Karpas-422 (cell line): ENCODE results near the gene PUS3. TPM values are rescaled to one million over a fixed set of nuclear protein-coding genes. Genes with fewer than 3 reads are reported as not detected.

Source experiments
- DNase-seq: peaks from one replicate; pipeline ENCODE4 v3.0.0-alpha.2; 2015
- H2AFZ ChIP-seq: fragments of 200-600 bp; sonication (generic); 2 replicates; pipeline ENCODE4 v1.6.1; 2014; ENCODE audit warnings: antibody characterized with exemption, low read length, mixed read lengths
- H3K27ac ChIP-seq: fragments of 200-600 bp; sonication (generic); 2 replicates; pipeline ENCODE4 v1.5.1; 2014; ENCODE audit warnings: mild to moderate bottlenecking, low read length, moderate library complexity
- H3K27me3 ChIP-seq: fragments of 200-600 bp; sonication (generic); 2 replicates; pipeline ENCODE4 v1.6.1; 2014; ENCODE audit warnings: low read length, mixed read lengths
- H3K36me3 ChIP-seq: fragments of 200-600 bp; sonication (generic); 2 replicates; pipeline ENCODE4 v1.6.1; 2014; ENCODE audit warnings: low read length, mixed read lengths; ENCODE audit not compliant: insufficient read depth
- H3K4me1 ChIP-seq: fragments of 200-600 bp; sonication (generic); 2 replicates; pipeline ENCODE4 v1.6.1; 2014; ENCODE audit warnings: mild to moderate bottlenecking, low read length, mixed read lengths
- H3K4me2 ChIP-seq: fragments of 200-600 bp; sonication (generic); 2 replicates; pipeline ENCODE4 v1.6.1; 2014; ENCODE audit warnings: low read length, low read depth, mild to moderate bottlenecking; ENCODE audit not compliant: poor library complexity, severe bottlenecking
- H3K4me3 ChIP-seq: fragments of 200-600 bp; sonication (generic); 2 replicates; pipeline ENCODE4 v1.5.1; 2014; ENCODE audit warnings: mild to moderate bottlenecking, antibody characterized with exemption, low read length, mixed read lengths
- H3K79me2 ChIP-seq: fragments of 200-600 bp; sonication (generic); 2 replicates; pipeline ENCODE4 v1.6.1; 2014; ENCODE audit warnings: mild to moderate bottlenecking, low read length, mixed read lengths
- H3K9ac ChIP-seq: fragments of 200-600 bp; sonication (generic); 2 replicates; pipeline ENCODE4 v1.6.0; 2014; ENCODE audit warnings: low read length
- H3K9me2 ChIP-seq: fragments of 200-600 bp; sonication (generic), shearing (Covaris generic); replicated peaks from 2 replicates; pipeline ENCODE4 v1.6.0; 2014; ENCODE audit warnings: mild to moderate bottlenecking, low read length, moderate library complexity; ENCODE audit not compliant: insufficient read depth
- H3K9me3 ChIP-seq: fragments of 300-700, 200-600 bp; sonication (generic); 2 replicates; pipeline ENCODE4 v1.6.1; 2014; ENCODE audit warnings: low read length, mixed read lengths
- H4K20me1 ChIP-seq: fragments of 200-600 bp; sonication (generic); 2 replicates; pipeline ENCODE4 v1.6.1; 2014; ENCODE audit warnings: mild to moderate bottlenecking, antibody characterized with exemption, low read length, low read depth; ENCODE audit not compliant: insufficient read depth
- total RNA-seq: library from RNA; depleted of rRNA; stranded (reverse); fragments of >200 nt; shearing (Covaris generic); gene quantifications from 2 replicates; pipeline ENCODE4 v1.2.3, GENCODE V29; 2014; ENCODE audit warnings: low replicate concordance

The PUS3 gene
- total RNA-seq, 1 experiment from 2014 or later = 3.1 TPM

GRCh38 chr11:125947419-125948277 is 44.6 kb upstream of the PUS3 start:
- Histone ChIP-seq H3K27ac (no peak overlapping the region), H3K4me3 (no peak overlapping the region), H3K9me2 (no peaks in the 10 kb centered on the region), H3K36me3 (no peaks in the 10 kb centered on the region), H3K9ac (no peak overlapping the region), H3K79me2 (no peaks in the 10 kb centered on the region), H3K4me2 (no peak overlapping the region), H4K20me1 (no peaks in the 10 kb centered on the region), H3K27me3 (no peaks in the 10 kb centered on the region), H2AFZ (no peak overlapping the region), H3K9me3 (no peaks in the 10 kb centered on the region), H3K4me1 (no peaks in the 10 kb centered on the region)
- DNase-seq = no peak

- no peak overlapping the region for H3K4me2 ChIP-seq
- H3K9ac ChIP-seq = no peak overlapping the region
- no peaks in the 10 kb centered on the region for H3K27me3 ChIP-seq
- H2AFZ ChIP-seq = no peak overlapping the region
- no peaks in the 10 kb centered on the region for H3K36me3 ChIP-seq
- H3K27ac ChIP-seq = no peak overlapping the region
- H3K4me1 ChIP-seq = no peaks in the 10 kb centered on the region
- H3K4me3 ChIP-seq = no peak overlapping the region
- no peak for DNase-seq
- no peaks in the 10 kb centered on the region for H3K9me3 ChIP-seq
- H3K9me2 ChIP-seq = no peaks in the 10 kb centered on the region
- H4K20me1 ChIP-seq = no peaks in the 10 kb centered on the region
- H3K79me2 ChIP-seq = no peaks in the 10 kb centered on the region
Measured at GRCh38 chr11:125946712-125947418, 43.9 kb upstream of the PUS3 start.

GRCh38 chr11:125945797-125946520 is 43.0 kb upstream of the PUS3 start, which contains the start of gene VSIG10L2:
Gene VSIG10L2 (plus strand): TSS chr11:125946044. CDS start chr11:125946056, 12 bp downstream.
- H3K4me1 ChIP-seq = no peaks in the 10 kb centered on the region
- no peak within 1 kb of the TSS for H3K9ac ChIP-seq
- no peak for DNase-seq
- H3K27ac ChIP-seq = no peak within 1 kb of the TSS
- no peaks in the 10 kb centered on the region for H3K79me2 ChIP-seq
- no peaks in the 10 kb centered on the region for H4K20me1 ChIP-seq
- no peak within 1 kb of the TSS for H3K4me2 ChIP-seq
- no peaks in the 10 kb centered on the region for H3K9me3 ChIP-seq
- no peaks in the 10 kb centered on the region for H3K9me2 ChIP-seq
- H3K27me3 ChIP-seq = no peaks in the 10 kb centered on the region
- H3K36me3 ChIP-seq = no peaks in the 10 kb centered on the region
- H2AFZ ChIP-seq = no peak within 1 kb of the TSS
- no peak within 1 kb of the TSS for H3K4me3 ChIP-seq

DNA sequence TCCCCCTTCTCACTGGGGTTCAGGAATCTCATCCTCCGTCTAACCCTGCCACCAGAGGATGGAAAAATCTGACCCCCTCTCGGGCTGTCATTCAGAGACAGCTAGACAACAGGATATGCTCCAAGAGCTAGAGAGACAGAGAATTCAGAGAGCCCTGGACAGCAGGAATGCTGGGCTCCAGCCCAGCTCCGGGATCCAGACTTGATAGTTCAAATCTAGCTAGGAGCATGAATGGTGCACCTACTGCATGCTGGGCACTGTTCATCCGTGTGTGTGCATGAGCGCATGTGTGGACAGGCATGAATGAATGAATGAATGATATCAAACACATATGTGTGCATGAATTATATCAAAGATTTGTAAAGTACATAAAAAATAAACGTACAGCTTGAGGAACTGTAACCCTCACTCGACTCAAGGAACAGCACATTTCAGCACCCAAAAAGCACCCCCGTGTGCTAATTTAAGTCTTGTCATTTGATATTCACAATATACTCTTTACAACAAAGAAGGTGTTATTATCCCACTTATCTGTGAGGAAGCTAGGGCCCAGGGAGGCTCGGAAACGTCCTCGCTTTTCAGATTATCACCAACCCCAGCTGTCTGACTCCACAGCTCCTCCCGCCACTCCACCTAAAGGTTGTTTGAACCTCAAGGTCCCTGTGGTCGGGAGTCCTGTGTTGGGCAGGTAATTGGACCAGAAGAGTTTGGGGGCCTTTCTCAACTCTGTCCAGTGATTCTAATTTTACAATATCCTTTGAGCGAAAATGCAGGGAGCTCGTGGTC is 42.2 kb upstream of the PUS3 start:
- Histone ChIP-seq H3K9me3 (no peaks in the 10 kb centered on the region), H3K4me1 (no peaks in the 10 kb centered on the region), H3K9me2 (no peaks in the 10 kb centered on the region), H4K20me1 (no peaks in the 10 kb centered on the region), H3K4me2 (no peak overlapping the region), H2AFZ (no peak overlapping the region), H3K27me3 (no peaks in the 10 kb centered on the region), H3K4me3 (no peak overlapping the region), H3K9ac (no peak overlapping the region), H3K79me2 (no peaks in the 10 kb centered on the region), H3K36me3 (no peaks in the 10 kb centered on the region), H3K27ac (no peak overlapping the region)
- no peak for DNase-seq

GRCh38 chr11:125944350-125945010 is 41.5 kb upstream of the PUS3 start:
- Histone ChIP-seq H3K4me3 (no peak overlapping the region), H3K4me2 (no peak overlapping the region), H3K27me3 (no peaks in the 10 kb centered on the region), H3K4me1 (no peaks in the 10 kb centered on the region), H3K36me3 (no peaks in the 10 kb centered on the region), H3K9me2 (no peaks in the 10 kb centered on the region), H3K79me2 (no peaks in the 10 kb centered on the region), H2AFZ (no peak overlapping the region), H3K27ac (no peak overlapping the region), H4K20me1 (no peaks in the 10 kb centered on the region), H3K9ac (no peak overlapping the region), H3K9me3 (no peaks in the 10 kb centered on the region)
- no peak for DNase-seq

DNA sequence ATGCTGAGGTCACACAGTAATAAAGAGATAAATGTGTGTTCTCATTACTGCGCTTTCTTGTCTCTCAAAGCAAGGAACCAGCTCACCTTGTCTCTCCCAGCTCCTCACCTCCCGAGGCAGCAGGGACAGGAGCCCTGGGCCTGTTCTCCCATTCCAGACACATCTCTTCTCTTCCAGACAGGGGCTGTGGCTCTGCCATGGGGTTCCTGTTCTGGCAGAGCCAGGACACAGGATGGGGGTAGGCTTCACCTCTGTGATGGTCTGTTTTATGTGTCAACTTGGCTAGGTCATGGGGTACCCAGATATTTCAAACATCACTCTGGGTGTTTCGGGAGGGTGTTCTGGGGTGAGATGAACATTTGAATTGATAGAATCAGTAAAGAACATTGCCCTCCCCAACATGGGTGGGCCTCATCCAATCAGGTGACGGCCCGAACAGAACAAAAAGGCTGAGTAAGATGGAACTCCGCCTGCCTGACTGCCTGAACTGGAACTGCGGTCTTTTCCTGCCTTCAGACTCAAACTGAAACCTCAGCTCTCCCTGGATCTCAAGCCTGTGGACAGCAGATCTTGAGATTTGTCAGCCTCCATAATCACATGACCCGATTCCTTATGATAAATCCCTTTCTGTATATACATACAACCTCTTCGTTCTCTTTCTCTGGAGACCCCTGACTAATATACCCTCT is 40.8 kb upstream of the PUS3 start:
- no peaks in the 10 kb centered on the region for H3K27me3 ChIP-seq
- no peaks in the 10 kb centered on the region for H3K9me2 ChIP-seq
- no peak overlapping the region for H2AFZ ChIP-seq
- DNase-seq = no peak
- no peaks in the 10 kb centered on the region for H3K4me1 ChIP-seq
- no peaks in the 10 kb centered on the region for H3K79me2 ChIP-seq
- no peaks in the 10 kb centered on the region for H3K9me3 ChIP-seq
- no peaks in the 10 kb centered on the region for H3K36me3 ChIP-seq
- H3K4me3 ChIP-seq = no peak overlapping the region
- no peak overlapping the region for H3K9ac ChIP-seq
- no peaks in the 10 kb centered on the region for H4K20me1 ChIP-seq
- H3K27ac ChIP-seq = no peak overlapping the region
- H3K4me2 ChIP-seq = no peak overlapping the region

- no peak overlapping the region for H3K9ac ChIP-seq
- no peak overlapping the region for H3K4me3 ChIP-seq
- no peak overlapping the region for H3K4me2 ChIP-seq
- no peaks in the 10 kb centered on the region for H3K79me2 ChIP-seq
- no peaks in the 10 kb centered on the region for H3K9me2 ChIP-seq
- no peaks in the 10 kb centered on the region for H3K36me3 ChIP-seq
- no peaks in the 10 kb centered on the region for H4K20me1 ChIP-seq
- H2AFZ ChIP-seq = no peak overlapping the region
- H3K9me3 ChIP-seq = no peaks in the 10 kb centered on the region
- H3K27me3 ChIP-seq = no peaks in the 10 kb centered on the region
- H3K27ac ChIP-seq = no peak overlapping the region
- no peaks in the 10 kb centered on the region for H3K4me1 ChIP-seq
- DNase-seq = no peak
Measured at GRCh38 chr11:125942771-125943428, 39.9 kb upstream of the PUS3 start.
